ENCODE data around the gene SPSB2.

SPSB2 gene

GRCh38 chr12:6832125-6832524 lies 41.0 kb downstream of the SPSB2 start:
- no peak for DNase-seq (ENCODE audit: low read depth in 2 of 2)

GRCh38 chr12:6831450-6831995 lies 41.6 kb downstream of the SPSB2 start:
- no peak for DNase-seq (ENCODE audit: low read depth in 2 of 2)

GRCh38 chr12:6830999-6831398 lies 42.1 kb downstream of the SPSB2 start:
- DNase-seq (ENCODE audit: low read depth in 2 of 2): no peak

- no peak for DNase-seq (ENCODE audit: low read depth in 2 of 2)
Observed at GRCh38 chr12:6830286-6830890, 42.7 kb downstream of the SPSB2 start.

GRCh38 chr12:6829536-6830220 lies 43.4 kb downstream of the SPSB2 start:
- DNase-seq (ENCODE audit: low read depth in 2 of 2): no peak

- DNase-seq (ENCODE audit: low read depth in 2 of 2): peak in 1 of 2 donors; percentile 39
Observed at GRCh38 chr12:6828781-6829535, 44.1 kb downstream of the SPSB2 start.

GRCh38 chr12:6827982-6828780 lies 44.9 kb downstream of the SPSB2 start, which contains the start of gene P3H3:
Gene P3H3 (plus strand): TSS chr12:6828407. CDS start chr12:6828441, 34 bp downstream.
- no peak for DNase-seq (ENCODE audit: low read depth in 2 of 2)

- DNase-seq (ENCODE audit: low read depth in 2 of 2): peak; percentile 61 to 66
Observed at GRCh38 chr12:6827437-6827911, 45.6 kb downstream of the SPSB2 start.

GRCh38 chr12:6826734-6827436 lies 46.2 kb downstream of the SPSB2 start:
- no peak for DNase-seq (ENCODE audit: low read depth in 2 of 2)

GRCh38 chr12:6826125-6826733 lies 46.9 kb downstream of the SPSB2 start:
- DNase-seq (ENCODE audit: low read depth in 2 of 2): no peak

GRCh38 chr12:6825398-6826124 lies 47.5 kb downstream of the SPSB2 start:
- DNase-seq (ENCODE audit: low read depth in 2 of 2): peak; percentile 77 to 89

GRCh38 chr12:6824901-6825381 lies 48.2 kb downstream of the SPSB2 start:
- DNase-seq (ENCODE audit: low read depth in 2 of 2): no peak

GRCh38 chr12:6824085-6824775 lies 48.9 kb downstream of the SPSB2 start:
- no peak for DNase-seq (ENCODE audit: low read depth in 2 of 2)

- DNase-seq (ENCODE audit: low read depth in 2 of 2): no peak
Observed at GRCh38 chr12:6823182-6824084, 49.7 kb downstream of the SPSB2 start.

- DNase-seq (ENCODE audit: low read depth in 2 of 2): no peak
Observed at GRCh38 chr12:6822426-6823135, 50.5 kb downstream of the SPSB2 start.

- no peak for DNase-seq (ENCODE audit: low read depth in 2 of 2)
Observed at GRCh38 chr12:6821591-6822425, 51.3 kb downstream of the SPSB2 start, which contains the start of gene GPR162. Gene GPR162 (plus strand): TSS chr12:6821821. CDS start chr12:6823899, 2,078 bp downstream.
